PFSK-1 (cell line): ENCODE measurements around the gene ENTHD1.

Source experiments
- FOXP2 ChIP-seq: optimal IDR thresholded peaks from 2 replicates; pipeline ENCODE3; 2011; ENCODE audit warnings: borderline replicate concordance, control low read depth, inconsistent platforms; ENCODE audit not compliant: insufficient read depth; ENCODE audit errors: extremely low read length, extremely low read depth
- POLR2AphosphoS5 ChIP-seq: IDR thresholded peaks from 2 replicates; pipeline ENCODE4 v1.6.1; 2012; ENCODE audit warnings: low read depth, mild to moderate bottlenecking, control low read depth, low read length, moderate library complexity
- REST ChIP-seq, 2 experiments: IDR thresholded peaks; 2 replicates each; pipeline versions ENCODE4 v1.6.1 to v1.8.0; 2011 to 2012; ENCODE audit warnings: low read depth in 2 of 2, low read length in 2 of 2, control low read depth in 1 of 2, inconsistent platforms in 1 of 2, mild to moderate bottlenecking in 1 of 2, moderate library complexity in 1 of 2; ENCODE audit not compliant: insufficient read depth in 1 of 2
- SIN3A ChIP-seq: IDR thresholded peaks from 2 replicates; pipeline ENCODE4 v1.6.1; 2012; ENCODE audit warnings: mild to moderate bottlenecking, low read length, moderate library complexity, borderline replicate concordance; ENCODE audit not compliant: insufficient read depth
- TAF1 ChIP-seq: IDR thresholded peaks from 2 replicates; pipeline ENCODE4 v1.6.1; 2012; ENCODE audit warnings: low read length, control low read depth, borderline replicate concordance; ENCODE audit not compliant: insufficient read depth

- TF ChIP-seq REST (IDR thresholded peaks at IDR 0.05; ENCODE audit: insufficient read depth in 1 of 2, low read depth in 2 of 2, low read length in 2 of 2) (no peak), POLR2AphosphoS5 (no peak), SIN3A (no peak), TAF1 (no peak), FOXP2 (no peak)
These were observed 40.2 kb upstream of the ENTHD1 start for GRCh38 chr22:39933741-39934140.
